Stimulated activated CD4-positive, alpha-beta T cell treated with anti-CD3 and anti-CD28 coated beads, Interleukin-4, amount 100 ng/mL, for 4 hours (primary cell): ENCODE results near the gene UAP1.
"Not testable (repeated sequence)": the region's sequence is repeated elsewhere in the genome, so short reads cannot be mapped to it uniquely, and the experiment has no call there.

Experiments
- DNase-seq, 2 experiments: peaks; one replicate each; pipeline ENCODE4 v3.0.0-alpha.2; 2020

Gene UAP1

GRCh38 chr1:162566870-162567269 is 5.3 kb downstream of the UAP1 start:
- no peak for DNase-seq

GRCh38 chr1:162568802-162569201 is 7.3 kb downstream of the UAP1 start:
- DNase-seq: no peak

- DNase-seq: no peak
These were observed 9.2 kb downstream of the UAP1 start for GRCh38 chr1:162570718-162571117.

GRCh38 chr1:162571121-162571520 is 9.6 kb downstream of the UAP1 start:
- not testable (repeated sequence) for DNase-seq

- no peak for DNase-seq
These were observed 10.2 kb downstream of the UAP1 start for GRCh38 chr1:162571696-162572095.

- DNase-seq: no peak
These were observed 11.6 kb downstream of the UAP1 start for GRCh38 chr1:162573136-162573535.

GRCh38 chr1:162578071-162578700 is 16.7 kb downstream of the UAP1 start:
- no peak for DNase-seq

GRCh38 chr1:162578936-162579335 is 17.4 kb downstream of the UAP1 start:
- DNase-seq: no peak

GRCh38 chr1:162580308-162580707 is 18.8 kb downstream of the UAP1 start:
- DNase-seq: no peak

- not testable (repeated sequence) for DNase-seq
These were observed 21.4 kb downstream of the UAP1 start for GRCh38 chr1:162582901-162583300.

GRCh38 chr1:162585101-162585500 is 23.6 kb downstream of the UAP1 start:
- not testable (repeated sequence) for DNase-seq

GRCh38 chr1:162587347-162587746 is 25.8 kb downstream of the UAP1 start:
- no peak for DNase-seq

- no peak for DNase-seq
These were observed 26.3 kb downstream of the UAP1 start for GRCh38 chr1:162587761-162588260.

- no peak for DNase-seq
These were observed 28.6 kb downstream of the UAP1 start for GRCh38 chr1:162590101-162590500.

- DNase-seq: no peak
These were observed 29.2 kb downstream of the UAP1 start for GRCh38 chr1:162590686-162591085.

- no peak for DNase-seq
These were observed 35.1 kb downstream of the UAP1 start for GRCh38 chr1:162596514-162597170.

GRCh38 chr1:162599451-162599850 is 37.9 kb downstream of the UAP1 start:
- DNase-seq: no peak

GRCh38 chr1:162603117-162603516 is 41.6 kb downstream of the UAP1 start:
- not testable (repeated sequence) for DNase-seq

- DNase-seq: no peak
These were observed 43.9 kb downstream of the UAP1 start for GRCh38 chr1:162605225-162605927.

GRCh38 chr1:162609306-162609705 is 47.8 kb downstream of the UAP1 start:
- DNase-seq: no peak

GRCh38 chr1:162612606-162613400 is 51.3 kb downstream of the UAP1 start:
- no peak for DNase-seq

GRCh38 chr1:162616848-162617247 is 55.3 kb downstream of the UAP1 start:
- no peak for DNase-seq

GRCh38 chr1:162617513-162617912 is 56.0 kb downstream of the UAP1 start:
- no peak for DNase-seq
